ENCODE results near the gene MFGE8.

DNA sequence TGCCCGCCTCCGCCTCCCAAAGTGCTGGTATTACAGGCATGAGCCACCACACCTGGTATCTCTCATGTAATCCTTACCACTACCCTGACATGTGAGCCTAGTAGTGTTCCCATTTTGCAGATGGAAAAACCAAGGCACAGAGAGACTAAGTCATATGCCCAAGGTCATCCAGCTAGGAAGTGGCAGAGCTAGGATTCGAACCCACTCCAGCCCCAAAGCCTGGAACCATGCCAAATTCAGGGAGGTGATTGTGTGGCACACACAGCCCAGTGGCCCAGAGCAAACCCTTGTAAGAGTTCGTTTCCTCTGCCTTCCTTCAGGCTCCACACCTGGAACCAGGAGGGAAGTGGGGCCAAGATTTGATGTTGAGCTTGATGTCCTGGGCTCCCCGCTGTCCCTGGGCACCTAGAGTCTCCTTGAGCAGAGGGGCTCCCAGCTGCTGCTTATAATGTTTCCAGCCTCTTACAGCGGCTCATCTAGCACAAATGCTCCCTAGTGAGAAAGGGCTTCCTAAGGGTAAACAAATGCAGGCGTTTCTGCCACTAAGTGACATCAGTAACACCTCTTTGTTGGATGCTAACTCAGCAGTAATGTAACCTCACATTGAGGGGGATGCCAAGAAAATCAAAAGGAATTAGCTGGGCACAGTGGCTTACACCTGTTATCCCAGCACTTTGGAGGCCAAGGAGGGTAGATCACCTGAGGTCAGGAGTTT lies 21.5 kb downstream of the MFGE8 start:
- TF ChIP-seq, protein P1, sequence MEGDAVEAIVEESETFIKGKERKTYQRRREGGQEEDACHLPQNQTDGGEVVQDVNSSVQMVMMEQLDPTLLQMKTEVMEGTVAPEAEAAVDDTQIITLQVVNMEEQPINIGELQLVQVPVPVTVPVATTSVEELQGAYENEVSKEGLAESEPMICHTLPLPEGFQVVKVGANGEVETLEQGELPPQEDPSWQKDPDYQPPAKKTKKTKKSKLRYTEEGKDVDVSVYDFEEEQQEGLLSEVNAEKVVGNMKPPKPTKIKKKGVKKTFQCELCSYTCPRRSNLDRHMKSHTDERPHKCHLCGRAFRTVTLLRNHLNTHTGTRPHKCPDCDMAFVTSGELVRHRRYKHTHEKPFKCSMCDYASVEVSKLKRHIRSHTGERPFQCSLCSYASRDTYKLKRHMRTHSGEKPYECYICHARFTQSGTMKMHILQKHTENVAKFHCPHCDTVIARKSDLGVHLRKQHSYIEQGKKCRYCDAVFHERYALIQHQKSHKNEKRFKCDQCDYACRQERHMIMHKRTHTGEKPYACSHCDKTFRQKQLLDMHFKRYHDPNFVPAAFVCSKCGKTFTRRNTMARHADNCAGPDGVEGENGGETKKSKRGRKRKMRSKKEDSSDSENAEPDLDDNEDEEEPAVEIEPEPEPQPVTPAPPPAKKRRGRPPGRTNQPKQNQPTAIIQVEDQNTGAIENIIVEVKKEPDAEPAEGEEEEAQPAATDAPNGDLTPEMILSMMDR (IDR thresholded peaks at IDR 0.05; ENCODE audit: poor library complexity, severe bottlenecking) = no peak
- TF ChIP-seq REST (IDR thresholded peaks at IDR 0.05; ENCODE audit: borderline replicate concordance) = no peak
- no peak for TF ChIP-seq EP300 (conservative IDR thresholded peaks at IDR 0.05; ENCODE audit: poor library complexity, severe bottlenecking)
